IMR-90 (cell line): ENCODE measurements around the gene PPDPF. TPM values are rescaled to one million over a fixed set of nuclear protein-coding genes. Genes with fewer than 3 reads are reported as not detected.

Experiments used
- ATAC-seq: fragments of 200-7000 bp; cut with Tn5 transposase; 2 replicates; pipeline ENCODE4 v1.9.1; 2020; ENCODE audit warnings: low read depth, mild to moderate bottlenecking, moderate library complexity
- BruUV-seq: library from RNA; stranded (reverse); fragments of 400-500 nt; replicated peaks from 2 replicates; lab custom pipeline; 2021; lab: Mats Ljungman, UMichigan
- CTCF ChIA-PET: fragments of 300-600 bp; formaldehyde crosslinking; extraction: SDS; loops from one replicate; lab custom pipeline; 2021; ENCODE audit warnings: antibody characterized with exemption; lab: Yijun Ruan, JAX
- POLR2A ChIA-PET: fragments of 300-600 bp; sonication (Branson Sonifier 250); formaldehyde crosslinking; loops from one replicate; lab custom pipeline; 2022; ENCODE audit warnings: antibody characterized with exemption; ENCODE audit not compliant: unreplicated experiment; lab: Charles Lee
- DNase-seq: peaks from one replicate; pipeline ENCODE4 v3.0.0; 2013
- H2AFZ ChIP-seq: replicated peaks from 2 replicates; pipeline ENCODE3; 2013; ENCODE audit warnings: low read length, mild to moderate bottlenecking; ENCODE audit not compliant: poor library complexity
- H2AK5ac ChIP-seq: 2 replicates; pipeline ENCODE4 v1.6.1; 2013; ENCODE audit warnings: low read depth, low read length, inconsistent platforms
- H2AK9ac ChIP-seq: replicated peaks from 2 replicates; pipeline ENCODE3; 2013; ENCODE audit warnings: mild to moderate bottlenecking, low read depth, low read length, moderate library complexity; ENCODE audit not compliant: poor library complexity
- H2BK120ac ChIP-seq: 2 replicates; pipeline ENCODE4 v1.6.1; 2013; ENCODE audit warnings: low read depth, low read length, inconsistent platforms
- H2BK15ac ChIP-seq: 3 replicates; pipeline ENCODE4 v1.6.1; 2013; ENCODE audit warnings: low read depth, low read length, inconsistent platforms
- H2BK20ac ChIP-seq: 2 replicates; pipeline ENCODE4 v1.6.1; 2013; ENCODE audit warnings: low read depth, mild to moderate bottlenecking, inconsistent platforms, low read length, moderate library complexity
- H2BK5ac ChIP-seq: 2 replicates; pipeline ENCODE4 v1.6.1; 2013; ENCODE audit warnings: mild to moderate bottlenecking, low read depth, low read length, inconsistent platforms; ENCODE audit not compliant: poor library complexity, severe bottlenecking
- H3K14ac ChIP-seq: replicated peaks from 2 replicates; pipeline ENCODE4 v1.6.1; 2013; ENCODE audit warnings: low read depth, low read length, inconsistent platforms
- H3K18ac ChIP-seq: 2 replicates; pipeline ENCODE4 v1.6.1; 2013; ENCODE audit warnings: low read depth, low read length, control low read depth
- H3K23ac ChIP-seq: 2 replicates; pipeline ENCODE4 v1.6.1; 2013; ENCODE audit warnings: low read depth, low read length, inconsistent platforms
- H3K27ac ChIP-seq: 2 replicates; pipeline ENCODE4 v1.5.1; 2013; ENCODE audit warnings: mild to moderate bottlenecking, control low read depth, low read length; ENCODE audit not compliant: insufficient read depth
- H3K27me3 ChIP-seq: 2 replicates; pipeline ENCODE4 v1.6.1; 2013; ENCODE audit warnings: low read length; ENCODE audit not compliant: control insufficient read depth, insufficient read depth
- H3K36me3 ChIP-seq: 2 replicates; pipeline ENCODE4 v1.6.1; 2013; ENCODE audit warnings: low read length, mixed read lengths; ENCODE audit not compliant: control insufficient read depth, insufficient read depth
- H3K4ac ChIP-seq: 2 replicates; pipeline ENCODE4 v1.6.1; 2013; ENCODE audit warnings: low read depth, low read length, inconsistent platforms
- H3K4me1 ChIP-seq: 2 replicates; pipeline ENCODE4 v1.6.1; 2013; ENCODE audit warnings: low read length, mixed read lengths; ENCODE audit not compliant: control insufficient read depth, insufficient read depth
- H3K4me2 ChIP-seq: 2 replicates; pipeline ENCODE4 v1.6.1; 2013; ENCODE audit warnings: low read depth, mild to moderate bottlenecking, control low read depth, low read length, moderate library complexity
- H3K4me3 ChIP-seq: 2 replicates; pipeline ENCODE4 v1.5.1; 2013; ENCODE audit warnings: low read depth, mild to moderate bottlenecking, control low read depth, low read length, moderate library complexity; ENCODE audit not compliant: insufficient read depth
- H3K56ac ChIP-seq: 2 replicates; pipeline ENCODE4 v1.6.1; 2013; ENCODE audit warnings: low read length, inconsistent platforms; ENCODE audit not compliant: insufficient read depth; ENCODE audit errors: extremely low read depth
- H3K79me1 ChIP-seq, 2 experiments: 2 replicates each; pipeline ENCODE4 v1.6.1; 2013; ENCODE audit warnings: low read length in 2 of 2, inconsistent platforms in 1 of 2, low read depth in 1 of 2
- H3K9ac ChIP-seq: 2 replicates; pipeline ENCODE4 v1.6.1; 2013; ENCODE audit warnings: low read depth, low read length, control low read depth
- H3K9me1 ChIP-seq: 2 replicates; pipeline ENCODE4 v1.6.1; 2013; ENCODE audit warnings: low read length, inconsistent platforms; ENCODE audit not compliant: insufficient read depth
- H3K9me3 ChIP-seq: 2 replicates; pipeline ENCODE4 v1.6.1; 2013; ENCODE audit warnings: low read length; ENCODE audit not compliant: control insufficient read depth, insufficient read depth
- H4K20me1 ChIP-seq: 2 replicates; pipeline ENCODE4 v1.6.1; 2013; ENCODE audit warnings: low read length, inconsistent platforms; ENCODE audit not compliant: insufficient read depth
- H4K5ac ChIP-seq: 2 replicates; pipeline ENCODE4 v1.6.1; 2013; ENCODE audit warnings: mild to moderate bottlenecking, low read depth, low read length, control low read depth
- H4K8ac ChIP-seq, 2 experiments: 2 replicates each; pipeline ENCODE4 v1.6.1; 2013; ENCODE audit warnings: low read depth in 2 of 2, low read length in 2 of 2, control low read depth in 1 of 2, inconsistent platforms in 1 of 2
- H4K91ac ChIP-seq: 2 replicates; pipeline ENCODE4 v1.6.1; 2013; ENCODE audit warnings: low read depth, low read length, inconsistent platforms; ENCODE audit not compliant: insufficient read depth
- BHLHE40 ChIP-seq: fragments of 150-350 bp; IDR thresholded peaks from 2 replicates; pipeline ENCODE4 v1.6.1; 2016; ENCODE audit warnings: mild to moderate bottlenecking, low read depth, low read length
- CEBPB ChIP-seq: IDR thresholded peaks from 2 replicates; pipeline ENCODE4 v1.6.1; 2012; ENCODE audit warnings: low read depth, low read length, improper control_type of control experiment
- CHD1 ChIP-seq: IDR thresholded peaks from 2 replicates; pipeline ENCODE4 v1.6.1; 2012; ENCODE audit warnings: low read depth, low read length, improper control_type of control experiment
- FOS ChIP-seq: fragments of 150-350 bp; IDR thresholded peaks from 2 replicates; pipeline ENCODE4 v1.6.1; 2016; ENCODE audit warnings: low read depth, low read length
- MAFK ChIP-seq: IDR thresholded peaks from 2 replicates; pipeline ENCODE4 v1.6.1; 2012; ENCODE audit warnings: low read depth, low read length, improper control_type of control experiment
- MAZ ChIP-seq: IDR thresholded peaks from 2 replicates; pipeline ENCODE4 v1.6.1; 2012; ENCODE audit warnings: low read depth, mild to moderate bottlenecking, low read length, improper control_type of control experiment, moderate library complexity, borderline replicate concordance
- MXI1 ChIP-seq: IDR thresholded peaks from 2 replicates; pipeline ENCODE4 v1.6.1; 2012; ENCODE audit warnings: low read depth, mild to moderate bottlenecking, low read length, moderate library complexity, borderline replicate concordance
- NFE2L2 ChIP-seq: fragments of 150-350 bp; IDR thresholded peaks from 2 replicates; pipeline ENCODE4 v1.6.1; 2016; ENCODE audit warnings: low read depth, mild to moderate bottlenecking, low read length
- POLR2A ChIP-seq: IDR thresholded peaks from 2 replicates; pipeline ENCODE4 v1.6.1; 2012; ENCODE audit warnings: mild to moderate bottlenecking, low read depth, low read length
- RAD21 ChIP-seq: IDR thresholded peaks from 2 replicates; pipeline ENCODE4 v1.6.1; 2012; ENCODE audit warnings: low read length, improper control_type of control experiment
- RCOR1 ChIP-seq: IDR thresholded peaks from 2 replicates; pipeline ENCODE4 v1.6.1; 2012; ENCODE audit warnings: mild to moderate bottlenecking, low read length, improper control_type of control experiment; ENCODE audit not compliant: insufficient replicate concordance
- RFX5 ChIP-seq: IDR thresholded peaks from 2 replicates; pipeline ENCODE4 v1.8.0; 2012; ENCODE audit warnings: low read depth, mild to moderate bottlenecking, low read length, moderate library complexity
- WGBS, 2 experiments: methylation state at CpG; one replicate each; pipeline versions ENCODE4 v1.1.5 to v1.1.7; 2013; ENCODE audit warnings: missing lambda C conversion rate in 2 of 2; ENCODE audit not compliant: insufficient read length in 1 of 2; ENCODE audit errors: extremely low coverage in 2 of 2; 5-methylcytosine and 5-hydroxymethylcytosine counted together
- dilution Hi-C: fragments of 300-500 bp; cut with HindIII; formaldehyde crosslinking; loops from one replicate; pipeline ENCODE4 v1.14.3; 2018; ENCODE audit warnings: low sequenced_read_pairs; ENCODE audit not compliant: unreplicated experiment
- in situ Hi-C: fragments of 300-500 bp; cut with MboI; formaldehyde crosslinking; loops from 3 replicates; pipeline ENCODE4 v1.14.3; 2019; ENCODE audit warnings: low sequenced_read_pairs, inconsistent platforms, mixed read lengths
- intact Hi-C: fragments of 100-400 bp; cut with micrococcal nuclease; formaldehyde crosslinking; loops from 2 replicates; pipeline ENCODE4 v1.10.0; 2022
- polyA plus RNA-seq, 3 experiments: library from polyadenylated mRNA; depleted of rRNA; stranded (reverse); fragments of >200 nt; gene quantifications; 2 replicates each; pipeline ENCODE4 v1.2.3, GENCODE V29; 2012; ENCODE audit warnings: low replicate concordance in 1 of 3
- total RNA-seq: library from RNA; depleted of rRNA; stranded (reverse); fragments of >200 nt; gene quantifications from 2 replicates; pipeline ENCODE4 v1.2.3, GENCODE V29; 2012
- TF ChIP-seq, protein P1 (sequence below): fragments of 150-350 bp; IDR thresholded peaks from 2 replicates; pipeline ENCODE4 v1.6.1; 2017; ENCODE audit warnings: mild to moderate bottlenecking, antibody characterized with exemption, low read length, low read depth
- TF ChIP-seq, protein P2 (sequence below): conservative IDR thresholded peaks from 2 replicates; pipeline ENCODE4 v1.5.1; 2012; ENCODE audit warnings: mild to moderate bottlenecking, low read depth, low read length, improper control_type of control experiment
- TF ChIP-seq, protein P3 (sequence below): fragments of 150-350 bp; IDR thresholded peaks from 2 replicates; pipeline ENCODE4 v1.6.1; 2016; ENCODE audit warnings: low read depth, mild to moderate bottlenecking, low read length, moderate library complexity, borderline replicate concordance

Gene PPDPF
- total and polyA plus RNA-seq, 2 of the 4 experiments (the other 2 are of a cell fraction) = 12.9 to 171 TPM

DNA sequence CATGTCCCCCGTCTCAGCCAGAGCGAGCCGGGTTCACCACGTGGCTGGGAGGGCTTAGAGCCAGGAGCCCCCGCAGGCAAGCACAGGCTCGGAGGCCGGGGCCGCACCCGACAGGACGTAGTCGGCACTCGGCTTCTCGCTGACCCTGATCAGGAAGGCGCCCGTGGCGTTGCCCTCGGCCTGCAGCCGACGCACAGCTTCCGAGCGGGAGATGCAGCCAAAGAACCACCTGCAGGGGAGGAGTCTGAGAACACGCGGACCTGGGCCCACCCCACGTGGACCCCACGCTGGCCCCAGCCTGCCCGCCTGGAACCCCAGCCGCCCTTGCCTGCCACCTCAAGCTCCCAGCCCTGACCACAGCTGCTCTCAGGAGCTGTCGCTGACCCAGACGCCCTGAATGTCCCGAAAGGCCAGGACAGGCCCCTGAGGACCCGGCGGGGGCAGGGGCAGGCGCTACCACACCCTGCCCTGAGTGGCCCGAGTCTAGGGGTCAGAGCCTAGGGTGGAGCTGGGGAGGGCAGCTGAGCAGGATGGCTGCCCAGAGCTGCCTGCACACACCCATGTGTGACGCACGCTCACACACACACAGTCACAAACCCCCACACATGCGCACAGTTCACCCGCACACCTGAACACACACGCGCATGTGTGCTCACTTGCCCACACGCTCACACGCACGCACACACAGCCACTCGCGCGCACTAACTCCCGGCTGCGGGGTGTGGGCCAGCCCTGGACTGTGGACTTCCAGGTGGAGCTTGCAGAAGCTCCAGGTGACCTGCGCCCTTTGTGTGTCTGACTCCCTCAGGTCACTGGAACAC, 14.5 kb downstream of the PPDPF start:
- Histone ChIP-seq H2BK15ac (no peak overlapping the region), H2BK120ac (no peak overlapping the region), H2BK20ac (no peak overlapping the region), H3K79me1 (no peaks in the 10 kb centered on the region), H2BK5ac (no peak overlapping the region), H3K14ac (no peak overlapping the region), H3K27ac (no peak overlapping the region), H3K36me3 (no peaks in the 10 kb centered on the region), H4K20me1 (no peaks in the 10 kb centered on the region), H4K8ac (no peak overlapping the region), H3K18ac (no peak overlapping the region), H3K23ac (no peak overlapping the region), H3K9me1 (no peaks in the 10 kb centered on the region), H3K4me2 (no peak overlapping the region), H3K27me3 (peaks cover 4% of the 10 kb centered on the region; the same call in 1 of the 2 replicates), H3K4me3 (no peak overlapping the region), H4K91ac (no peak overlapping the region), H2AK9ac (peak overlapping the region; percentile 16), H3K4ac (no peak overlapping the region), H2AK5ac (no peak overlapping the region), H3K9me3 (no peaks in the 10 kb centered on the region), H3K4me1 (no peaks in the 10 kb centered on the region; the same call in 1 of the 2 replicates), H3K56ac (no peak overlapping the region), H4K5ac (no peak overlapping the region), H2AFZ (no peak overlapping the region), H3K9ac (no peak overlapping the region)
- in situ Hi-C loops = loop anchor here (10.0 kb wide), 2 partner anchors 330 to 440 kb away; partner anchors contain the start of genes ABHD16B, SAMD10 and TPD52L2
- CTCF ChIA-PET = no interaction called here
- dilution Hi-C loops = no loop called here
- 58% methylated on average over 20 of the region's 49 CpGs; no CpG with 5 or more reads in 1 of the 2 experiments for WGBS, 2 experiments
- no TSS peak for BruUV-seq
- no peak for ATAC-seq
- intact Hi-C loops = loop anchor here (5.0 to 10.0 kb wide), 3 partner anchors 120 to 522 kb away; partner anchors contain the start of genes RTEL1, STMN3 and UCKL1
- POLR2A ChIA-PET = no interaction called here
- DNase-seq = no peak
- no peak for TF ChIP-seq NFE2L2
- TF ChIP-seq MAFK = no peak
- no peak for TF ChIP-seq RAD21
- no peak for TF ChIP-seq BHLHE40
- TF ChIP-seq, protein P1, sequence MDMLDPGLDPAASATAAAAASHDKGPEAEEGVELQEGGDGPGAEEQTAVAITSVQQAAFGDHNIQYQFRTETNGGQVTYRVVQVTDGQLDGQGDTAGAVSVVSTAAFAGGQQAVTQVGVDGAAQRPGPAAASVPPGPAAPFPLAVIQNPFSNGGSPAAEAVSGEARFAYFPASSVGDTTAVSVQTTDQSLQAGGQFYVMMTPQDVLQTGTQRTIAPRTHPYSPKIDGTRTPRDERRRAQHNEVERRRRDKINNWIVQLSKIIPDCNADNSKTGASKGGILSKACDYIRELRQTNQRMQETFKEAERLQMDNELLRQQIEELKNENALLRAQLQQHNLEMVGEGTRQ = no peak
- TF ChIP-seq POLR2A = no peak
- TF ChIP-seq FOS = no peak
- no peak for TF ChIP-seq MAZ
- no peak for TF ChIP-seq CHD1
- no peak for TF ChIP-seq MXI1
- TF ChIP-seq, protein P2, sequence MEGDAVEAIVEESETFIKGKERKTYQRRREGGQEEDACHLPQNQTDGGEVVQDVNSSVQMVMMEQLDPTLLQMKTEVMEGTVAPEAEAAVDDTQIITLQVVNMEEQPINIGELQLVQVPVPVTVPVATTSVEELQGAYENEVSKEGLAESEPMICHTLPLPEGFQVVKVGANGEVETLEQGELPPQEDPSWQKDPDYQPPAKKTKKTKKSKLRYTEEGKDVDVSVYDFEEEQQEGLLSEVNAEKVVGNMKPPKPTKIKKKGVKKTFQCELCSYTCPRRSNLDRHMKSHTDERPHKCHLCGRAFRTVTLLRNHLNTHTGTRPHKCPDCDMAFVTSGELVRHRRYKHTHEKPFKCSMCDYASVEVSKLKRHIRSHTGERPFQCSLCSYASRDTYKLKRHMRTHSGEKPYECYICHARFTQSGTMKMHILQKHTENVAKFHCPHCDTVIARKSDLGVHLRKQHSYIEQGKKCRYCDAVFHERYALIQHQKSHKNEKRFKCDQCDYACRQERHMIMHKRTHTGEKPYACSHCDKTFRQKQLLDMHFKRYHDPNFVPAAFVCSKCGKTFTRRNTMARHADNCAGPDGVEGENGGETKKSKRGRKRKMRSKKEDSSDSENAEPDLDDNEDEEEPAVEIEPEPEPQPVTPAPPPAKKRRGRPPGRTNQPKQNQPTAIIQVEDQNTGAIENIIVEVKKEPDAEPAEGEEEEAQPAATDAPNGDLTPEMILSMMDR = no peak
- no peak for TF ChIP-seq RFX5
- no peak for TF ChIP-seq CEBPB
- TF ChIP-seq RCOR1 = no peak
- TF ChIP-seq, protein P3, sequence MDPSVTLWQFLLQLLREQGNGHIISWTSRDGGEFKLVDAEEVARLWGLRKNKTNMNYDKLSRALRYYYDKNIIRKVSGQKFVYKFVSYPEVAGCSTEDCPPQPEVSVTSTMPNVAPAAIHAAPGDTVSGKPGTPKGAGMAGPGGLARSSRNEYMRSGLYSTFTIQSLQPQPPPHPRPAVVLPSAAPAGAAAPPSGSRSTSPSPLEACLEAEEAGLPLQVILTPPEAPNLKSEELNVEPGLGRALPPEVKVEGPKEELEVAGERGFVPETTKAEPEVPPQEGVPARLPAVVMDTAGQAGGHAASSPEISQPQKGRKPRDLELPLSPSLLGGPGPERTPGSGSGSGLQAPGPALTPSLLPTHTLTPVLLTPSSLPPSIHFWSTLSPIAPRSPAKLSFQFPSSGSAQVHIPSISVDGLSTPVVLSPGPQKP = no peak
